ENCODE measurements around the gene ARAP1.

DNA sequence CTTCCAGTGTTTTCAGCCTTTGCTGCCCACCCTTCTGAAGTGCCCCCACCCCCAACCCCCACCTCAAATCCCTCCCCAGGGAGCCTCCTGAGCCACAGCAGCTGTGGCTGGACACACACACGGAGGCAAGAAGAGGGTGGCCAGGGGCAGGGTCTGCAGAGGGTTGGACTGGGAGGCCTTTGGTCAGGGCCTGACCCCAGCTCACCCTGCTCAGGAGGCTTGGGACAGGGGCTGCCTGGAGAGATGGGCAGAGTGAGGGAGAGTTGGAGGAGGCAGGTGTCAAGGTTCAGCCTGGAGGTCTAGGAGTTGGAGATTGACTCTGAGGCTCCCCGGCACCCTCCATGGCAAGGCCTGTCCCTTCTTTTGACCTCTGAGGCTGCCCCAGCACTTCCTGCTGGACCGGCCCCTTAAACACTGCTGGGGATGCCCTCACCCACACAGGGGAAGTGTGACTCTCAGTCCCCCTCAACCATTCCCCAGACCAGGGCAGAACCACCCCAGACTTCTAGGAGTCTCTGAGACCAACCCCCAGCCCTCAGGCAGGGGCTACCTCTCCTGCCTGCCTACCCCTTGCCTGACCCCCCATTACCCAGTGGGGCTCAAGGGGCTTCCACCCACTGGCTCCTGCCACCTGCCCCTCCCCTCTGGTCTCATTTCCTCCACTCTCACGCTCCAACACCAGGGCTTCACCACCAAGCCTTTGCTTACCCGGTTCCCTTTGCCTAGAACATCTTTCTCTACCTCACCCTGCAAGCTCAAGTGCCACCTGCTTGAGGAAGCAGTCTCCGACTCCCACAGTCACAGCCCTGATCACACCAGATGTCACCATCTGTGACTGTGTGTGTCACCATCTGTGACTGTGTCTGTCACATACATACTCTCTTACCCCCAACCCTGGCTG, 8.6 kb downstream of the ARAP1 start:
- TF ChIP-seq, protein P1, sequence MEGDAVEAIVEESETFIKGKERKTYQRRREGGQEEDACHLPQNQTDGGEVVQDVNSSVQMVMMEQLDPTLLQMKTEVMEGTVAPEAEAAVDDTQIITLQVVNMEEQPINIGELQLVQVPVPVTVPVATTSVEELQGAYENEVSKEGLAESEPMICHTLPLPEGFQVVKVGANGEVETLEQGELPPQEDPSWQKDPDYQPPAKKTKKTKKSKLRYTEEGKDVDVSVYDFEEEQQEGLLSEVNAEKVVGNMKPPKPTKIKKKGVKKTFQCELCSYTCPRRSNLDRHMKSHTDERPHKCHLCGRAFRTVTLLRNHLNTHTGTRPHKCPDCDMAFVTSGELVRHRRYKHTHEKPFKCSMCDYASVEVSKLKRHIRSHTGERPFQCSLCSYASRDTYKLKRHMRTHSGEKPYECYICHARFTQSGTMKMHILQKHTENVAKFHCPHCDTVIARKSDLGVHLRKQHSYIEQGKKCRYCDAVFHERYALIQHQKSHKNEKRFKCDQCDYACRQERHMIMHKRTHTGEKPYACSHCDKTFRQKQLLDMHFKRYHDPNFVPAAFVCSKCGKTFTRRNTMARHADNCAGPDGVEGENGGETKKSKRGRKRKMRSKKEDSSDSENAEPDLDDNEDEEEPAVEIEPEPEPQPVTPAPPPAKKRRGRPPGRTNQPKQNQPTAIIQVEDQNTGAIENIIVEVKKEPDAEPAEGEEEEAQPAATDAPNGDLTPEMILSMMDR (conservative IDR thresholded peaks at IDR 0.05), result no peak
- TF ChIP-seq EZH2 (IDR thresholded peaks at IDR 0.05; ENCODE audit: low read depth), result no peak
